Activated naive CD4-positive, alpha-beta T cell (primary cell): ENCODE data around the gene TEX28.
A peak's percentile ranks its signal among the peaks of the same experiment; 100 is the strongest.
"Not testable (repeated sequence)": the region's sequence is repeated elsewhere in the genome, so short reads cannot be mapped to it uniquely, and the experiment has no call there.

Experiments used
- DNase-seq, 4 experiments: peaks; one replicate each; lab custom pipeline; 2025; lab: John Stamatoyannopoulos, UW

The TEX28 gene

GRCh38 chrX:154310616-154311536 is 16.0 kb upstream of the TEX28 start:
- DNase-seq, result no peak

- no peak for DNase-seq
Measured at GRCh38 chrX:154309041-154309775, 14.3 kb upstream of the TEX28 start.

GRCh38 chrX:154308108-154308946 is 13.4 kb upstream of the TEX28 start:
- peak; percentile 36 to 68 (median 54) for DNase-seq

- DNase-seq, result no peak
Measured at GRCh38 chrX:154307202-154307601, 12.3 kb upstream of the TEX28 start.

- no peak for DNase-seq
Measured at GRCh38 chrX:154305541-154306205, 10.7 kb upstream of the TEX28 start.

- no peak for DNase-seq
Measured at GRCh38 chrX:154304846-154305245, 9.9 kb upstream of the TEX28 start.

GRCh38 chrX:154303476-154303875 is 8.6 kb upstream of the TEX28 start:
- DNase-seq, result no peak

- not testable (repeated sequence) for DNase-seq
Measured at GRCh38 chrX:154302998-154303397, 8.1 kb upstream of the TEX28 start.

GRCh38 chrX:154300816-154301215 is 5.9 kb upstream of the TEX28 start:
- no peak for DNase-seq

- DNase-seq, result no peak
Measured at GRCh38 chrX:154298312-154298711, 3.4 kb upstream of the TEX28 start.

- DNase-seq, result no peak
Measured at GRCh38 chrX:154296731-154297130, 1.8 kb upstream of the TEX28 start.

- DNase-seq, result no peak
Measured at GRCh38 chrX:154295664-154296310, 863 bp upstream of the TEX28 start, which contains the start of gene TKTL1. Gene TKTL1 (plus strand): TSS chrX:154295795. CDS start chrX:154295860, 65 bp downstream.

- DNase-seq, result not testable (repeated sequence)
Measured at GRCh38 chrX:154286406-154286805, 8.5 kb downstream of the TEX28 start.

- DNase-seq, result not testable (repeated sequence)
Measured at GRCh38 chrX:154284489-154285338, 10.2 kb downstream of the TEX28 start.

GRCh38 chrX:154269245-154269644 is 25.7 kb downstream of the TEX28 start:
- not testable (repeated sequence) for DNase-seq

- DNase-seq, result not testable (repeated sequence)
Measured at GRCh38 chrX:154263072-154263471, 31.9 kb downstream of the TEX28 start.

- DNase-seq, result not testable (repeated sequence)
Measured at GRCh38 chrX:154258711-154259110, 36.2 kb downstream of the TEX28 start.

GRCh38 chrX:154257282-154257681 is 37.6 kb downstream of the TEX28 start, which contains the start of gene OPN1MW3:
Gene OPN1MW3 (plus strand): TSS chrX:154257582. CDS start chrX:154257620, 38 bp downstream.
- not testable (repeated sequence) for DNase-seq

- not testable (repeated sequence) for DNase-seq
Measured at GRCh38 chrX:154248076-154248475, 46.8 kb downstream of the TEX28 start.
